Stimulated activated CD8-positive, alpha-beta memory T cell treated with anti-CD3 and anti-CD28 coated beads, Interleukin-4, amount 100 ng/mL, for 24 hours (primary cell): ENCODE data around the gene TFE3.

ENCODE experiments used
- DNase-seq: peaks from one replicate; pipeline ENCODE4 v3.0.0-alpha.2; 2020; ENCODE audit warnings: low read depth

TFE3 gene

DNA sequence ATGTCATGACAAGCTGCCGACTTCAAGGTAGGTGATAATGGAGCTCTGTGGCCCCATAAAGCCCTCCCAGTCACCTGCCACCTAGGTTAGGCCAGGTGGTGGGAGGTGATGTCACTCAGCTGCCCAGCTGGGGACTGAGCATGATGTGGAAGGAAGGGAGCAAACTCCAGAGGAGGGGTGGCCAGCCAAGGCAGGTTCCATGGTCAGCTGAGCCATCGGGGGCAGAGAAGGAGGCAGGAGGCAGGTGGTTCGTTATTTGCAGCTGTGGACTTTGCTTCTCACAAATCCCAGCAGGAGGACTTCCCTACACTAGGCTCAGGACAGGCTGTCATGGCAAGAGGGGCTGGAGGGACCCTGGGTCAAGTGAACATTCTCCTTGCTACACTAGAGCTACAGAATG, 17.8 kb upstream of the TFE3 start:
- no peak for DNase-seq

DNA sequence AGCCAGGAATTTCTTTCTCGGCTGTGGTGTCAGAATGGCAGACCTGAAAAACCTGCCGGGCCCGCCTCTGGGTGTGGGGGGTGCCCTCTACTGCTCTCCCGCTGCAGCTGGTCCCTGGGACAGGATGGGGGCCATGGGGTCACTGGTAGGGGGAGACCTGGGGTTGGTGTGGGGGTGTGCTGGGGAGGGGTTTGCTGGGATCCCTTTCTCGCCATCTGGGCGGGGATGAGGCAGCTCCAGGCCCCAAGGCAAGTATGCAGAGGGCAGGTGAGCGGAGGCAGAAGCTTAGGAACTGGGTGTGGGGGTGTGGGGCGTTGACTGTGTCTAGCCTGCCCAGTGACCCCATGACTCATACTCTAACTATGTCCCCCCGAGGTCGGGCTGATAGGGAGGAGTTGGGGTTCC, 16.5 kb upstream of the TFE3 start:
- no peak for DNase-seq

DNA sequence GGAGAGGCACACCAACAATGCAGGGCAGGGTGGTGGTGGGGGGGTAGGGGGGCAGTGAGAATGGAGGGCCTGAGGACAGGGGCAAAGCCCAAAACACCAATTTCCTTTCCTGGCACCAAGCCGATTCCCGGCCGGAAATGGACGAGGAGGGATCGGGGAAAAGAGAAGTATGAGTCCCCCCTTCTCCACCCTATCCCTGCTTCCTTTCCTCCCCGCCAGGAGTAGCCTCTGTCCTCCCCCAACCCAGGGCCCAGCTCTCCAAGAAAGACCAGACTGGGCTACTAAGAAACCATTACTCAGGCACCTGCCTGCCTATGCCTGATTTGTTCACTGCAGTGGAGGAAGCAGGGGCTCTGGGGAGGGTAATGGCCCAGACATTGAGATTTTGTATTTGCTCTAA, 16.0 kb upstream of the TFE3 start:
- DNase-seq, result no peak

DNA sequence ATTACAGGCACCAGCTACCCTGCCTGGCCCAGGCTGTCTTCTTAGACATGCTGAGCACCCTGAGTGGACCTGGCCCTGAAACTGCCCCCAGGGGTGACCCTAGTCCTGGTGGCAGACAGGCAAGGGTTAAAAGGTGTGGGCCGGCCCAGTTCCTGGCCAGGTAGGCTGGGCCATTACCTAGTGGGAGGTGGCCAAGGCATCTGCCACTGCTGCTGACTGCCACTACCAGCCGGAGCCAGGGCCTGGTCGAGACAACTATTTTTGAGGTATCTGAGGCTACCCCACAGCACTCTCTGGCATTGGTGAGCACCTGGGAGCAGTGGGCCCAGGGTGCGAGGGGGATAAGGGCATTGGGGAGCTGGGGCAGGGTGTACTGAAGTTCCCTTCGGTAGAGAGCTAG, 15.6 kb upstream of the TFE3 start, which contains the start of gene CCDC120:
CCDC120 (plus strand) TSS at position 206 of the 400 bp plus-strand sequence. CDS start 3,043 bp downstream, outside the sequence.
- DNase-seq, result no peak

DNA sequence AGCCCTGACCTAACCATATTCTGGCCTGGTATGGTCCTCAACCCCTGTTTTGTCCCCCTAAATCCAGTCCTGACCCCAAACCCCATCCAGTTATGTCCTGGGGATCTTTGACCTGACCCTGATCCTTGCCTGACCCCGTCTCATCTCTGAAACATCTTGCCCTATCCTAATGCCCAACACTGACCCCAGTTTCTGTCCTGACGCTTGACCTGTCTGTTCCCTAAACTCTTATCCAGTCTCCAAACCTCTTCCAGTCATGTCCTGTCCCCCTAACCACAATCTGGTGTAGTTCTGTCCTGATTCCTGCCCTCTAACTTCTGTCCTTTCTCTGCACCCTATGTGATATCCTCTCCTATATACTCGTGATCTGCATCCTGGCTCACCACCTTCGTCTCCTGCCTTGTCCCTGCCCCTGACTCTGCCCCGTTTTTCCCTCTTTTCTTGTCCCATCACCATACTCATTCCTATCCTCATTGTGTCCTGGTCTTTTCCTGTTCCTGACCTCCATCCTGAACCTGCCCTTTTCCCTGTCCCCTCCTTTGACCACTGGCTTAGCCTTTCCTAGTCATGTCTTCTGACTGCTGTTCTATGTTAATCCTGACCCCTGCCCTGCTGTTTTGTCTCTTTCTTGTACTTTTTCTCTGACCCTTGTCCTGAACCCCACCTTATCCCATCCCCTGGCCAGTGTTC, 11.1 kb upstream of the TFE3 start:
- no peak for DNase-seq

DNA sequence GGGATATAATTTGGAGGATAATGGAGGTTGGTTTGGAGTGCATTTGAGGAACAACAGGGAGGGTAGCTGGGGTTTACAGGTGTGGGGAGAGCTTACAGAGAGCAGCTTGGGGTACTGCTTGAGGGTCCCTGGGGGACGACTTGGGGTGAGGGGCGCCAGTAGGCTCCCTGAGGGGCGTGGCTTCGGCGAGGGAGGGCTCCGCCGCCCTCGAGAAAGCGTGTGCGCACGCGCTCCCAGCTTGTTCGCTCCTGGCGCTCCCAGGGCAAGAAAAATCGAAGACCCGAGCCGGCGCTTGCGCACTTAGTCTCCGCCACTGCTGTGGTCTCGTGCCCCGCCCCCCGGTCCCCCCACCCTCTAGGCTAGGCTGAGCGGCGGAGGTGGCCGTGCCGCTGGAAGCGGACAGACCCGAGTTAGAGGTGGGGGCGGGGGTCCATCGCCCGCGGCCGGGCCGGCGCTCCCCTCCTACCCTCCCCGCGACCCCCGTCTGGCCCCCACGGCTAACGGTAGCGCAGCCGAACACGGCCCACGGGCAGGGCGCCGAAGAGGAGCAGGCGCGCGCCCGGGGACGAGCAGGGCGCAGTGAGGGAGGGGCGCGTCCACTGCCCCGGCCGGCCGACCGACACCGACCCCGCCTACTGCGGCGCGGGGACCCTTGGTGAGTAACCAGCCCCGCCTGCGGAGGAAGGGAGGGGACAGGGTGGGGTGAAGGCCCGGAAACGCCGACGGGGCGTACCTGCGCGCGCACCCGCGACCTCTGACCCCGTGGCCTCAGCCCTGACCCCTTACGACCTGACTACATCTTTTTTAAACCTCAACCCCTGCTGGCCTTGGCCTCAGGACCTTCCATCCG, 10.3 kb upstream of the TFE3 start:
- peak; percentile 43 for DNase-seq

DNA sequence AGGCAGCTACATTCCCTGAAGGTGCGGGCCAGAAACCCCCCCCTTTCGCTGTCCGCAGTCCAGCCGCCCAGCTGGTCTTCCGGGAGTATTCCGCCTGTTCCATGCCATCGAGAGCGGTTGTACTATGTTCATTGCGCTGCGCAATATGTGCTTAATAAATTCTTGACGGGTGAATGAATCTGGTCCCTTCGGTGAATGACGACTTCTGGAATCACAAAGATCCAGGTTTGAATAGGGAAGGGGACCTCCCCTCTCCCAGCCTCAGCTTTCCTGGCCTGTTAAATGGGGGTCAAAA, 777 bp upstream of the TFE3 start:
- DNase-seq, result no peak

DNA sequence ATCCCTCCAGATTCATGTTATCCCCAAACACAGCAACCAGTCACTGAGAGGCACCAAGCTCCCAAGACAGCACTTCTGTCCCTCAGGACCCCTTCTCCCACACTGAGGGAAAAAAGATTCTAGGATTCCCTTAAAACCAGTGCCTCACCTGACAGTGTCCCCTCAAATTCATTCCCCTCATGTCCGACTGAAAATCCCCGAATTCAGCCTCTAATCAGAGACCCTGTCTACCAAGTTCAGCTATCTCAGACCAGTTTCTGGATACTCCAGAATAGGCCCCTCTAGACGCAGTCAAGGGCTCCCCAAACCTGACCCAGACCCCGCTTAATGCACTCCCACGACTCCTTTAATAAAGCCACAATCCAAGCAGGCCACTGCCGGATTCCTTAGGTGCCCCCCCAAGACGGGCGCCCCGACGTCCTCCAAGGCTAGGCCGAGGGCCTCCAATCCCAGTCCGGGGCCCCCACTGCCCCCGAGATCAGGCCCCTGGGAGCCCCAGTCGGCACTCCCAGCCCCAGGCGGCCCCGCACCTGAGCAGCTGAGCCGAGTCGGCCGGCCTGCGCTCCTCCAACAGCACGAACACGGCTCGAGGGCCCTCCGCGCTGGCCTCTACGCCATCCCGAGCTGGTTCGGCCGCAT, 457 bp downstream of the TFE3 start:
- no peak for DNase-seq

DNA sequence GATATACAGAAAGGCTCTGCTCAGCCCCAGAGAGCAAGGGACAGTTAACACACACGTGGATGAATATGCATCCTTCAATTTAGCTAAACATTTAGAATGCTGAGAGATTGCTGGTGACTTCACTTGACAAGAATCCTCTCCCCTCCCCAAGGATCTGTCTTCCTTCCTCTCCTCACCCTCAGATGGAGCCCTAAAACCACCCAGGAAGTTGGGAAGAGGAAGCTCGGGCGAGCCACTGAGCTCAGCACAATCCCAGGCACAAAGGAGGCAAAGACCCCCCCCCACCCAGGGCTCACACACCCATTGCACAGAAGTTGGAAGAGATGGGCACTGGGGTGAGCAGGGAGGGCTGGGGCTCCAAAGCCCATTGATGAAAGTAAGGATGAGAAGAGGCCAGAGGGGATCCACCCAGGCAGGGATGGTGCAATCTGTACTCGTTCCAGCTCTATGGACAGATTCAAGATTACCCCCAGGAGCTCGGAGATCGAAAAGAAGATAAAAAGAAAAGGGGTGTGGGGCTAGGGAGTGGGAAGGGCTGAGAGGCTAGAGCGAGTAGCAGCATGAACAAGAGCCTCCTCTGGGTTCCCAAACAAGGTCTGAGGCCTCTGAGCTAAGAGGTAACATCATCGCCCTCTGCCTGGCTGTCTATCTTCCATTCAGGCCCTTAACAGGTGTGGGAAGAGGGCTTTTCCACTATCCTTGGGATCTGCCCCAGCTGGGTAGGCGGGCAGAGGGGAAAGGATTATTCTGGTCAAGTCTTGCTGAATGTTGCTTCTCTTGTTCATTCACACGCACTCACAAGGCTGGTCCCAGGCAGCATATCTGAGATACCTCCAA, 1.2 kb downstream of the TFE3 start:
- no peak for DNase-seq

DNA sequence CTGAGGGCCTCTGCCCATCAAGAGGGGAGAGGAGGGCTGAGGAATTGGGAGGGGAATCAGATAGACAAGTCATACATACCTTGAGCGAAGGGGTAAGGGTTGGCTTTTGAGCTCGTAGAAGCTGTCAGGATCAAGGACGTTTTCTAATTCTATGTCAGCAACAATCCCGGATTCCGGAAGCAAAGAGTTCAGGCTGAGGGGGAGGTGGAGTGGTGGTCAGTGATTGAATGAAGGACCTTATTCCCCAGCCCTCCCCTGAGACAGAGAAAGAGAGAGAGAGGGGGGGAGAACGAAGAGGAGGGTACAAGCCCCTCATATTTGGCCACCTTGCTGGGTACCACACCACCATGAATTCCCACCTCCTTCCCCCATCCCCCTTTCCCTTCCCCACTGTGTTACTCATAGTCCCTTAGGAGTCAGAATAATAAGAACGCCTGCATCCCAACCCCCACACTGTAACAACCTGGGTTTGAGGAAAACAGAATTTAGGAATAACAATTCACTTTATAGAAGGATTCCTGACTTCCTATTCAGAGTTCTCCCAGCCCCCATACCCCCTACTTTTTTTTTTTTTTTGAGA, 2.7 kb downstream of the TFE3 start:
- DNase-seq, result no peak

DNA sequence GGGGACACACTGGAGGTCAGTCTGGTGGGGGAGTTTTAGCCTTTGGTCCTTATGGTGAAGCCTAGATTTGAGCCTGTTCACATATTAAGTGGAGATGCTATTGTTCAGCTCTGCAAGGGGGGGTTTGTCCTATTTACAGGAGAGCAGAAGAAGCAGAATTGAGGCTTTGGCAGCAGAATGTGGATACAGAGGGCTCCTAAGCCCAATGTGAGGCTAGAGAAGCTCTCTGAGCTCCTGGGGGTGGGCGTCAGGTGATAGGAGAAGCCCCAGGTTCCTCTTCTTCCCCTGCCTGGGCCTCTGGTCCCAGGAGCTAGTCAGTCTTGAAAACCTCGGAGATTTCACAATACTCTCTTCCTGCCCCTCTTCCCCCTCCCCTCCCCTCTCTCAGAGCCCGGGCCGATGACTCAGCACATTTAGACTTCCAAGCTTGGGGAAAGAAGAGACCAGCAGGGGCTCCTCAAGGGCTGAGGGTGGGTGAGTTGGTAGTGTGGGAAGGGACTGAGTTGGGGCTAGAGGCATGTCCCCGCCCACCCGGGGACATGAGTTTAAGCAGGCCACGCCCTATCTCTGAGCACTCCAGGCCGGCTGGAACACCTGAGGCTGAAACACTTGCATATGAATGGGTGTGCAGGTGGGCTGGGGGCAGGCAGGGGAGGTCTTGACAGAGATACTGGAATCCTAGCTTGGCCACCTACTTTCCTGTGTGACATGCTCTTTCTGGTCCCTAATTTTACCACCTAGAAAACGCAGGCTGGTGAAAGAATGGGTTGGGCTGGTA, 3.4 kb downstream of the TFE3 start:
- DNase-seq, result peak; percentile 18

DNA sequence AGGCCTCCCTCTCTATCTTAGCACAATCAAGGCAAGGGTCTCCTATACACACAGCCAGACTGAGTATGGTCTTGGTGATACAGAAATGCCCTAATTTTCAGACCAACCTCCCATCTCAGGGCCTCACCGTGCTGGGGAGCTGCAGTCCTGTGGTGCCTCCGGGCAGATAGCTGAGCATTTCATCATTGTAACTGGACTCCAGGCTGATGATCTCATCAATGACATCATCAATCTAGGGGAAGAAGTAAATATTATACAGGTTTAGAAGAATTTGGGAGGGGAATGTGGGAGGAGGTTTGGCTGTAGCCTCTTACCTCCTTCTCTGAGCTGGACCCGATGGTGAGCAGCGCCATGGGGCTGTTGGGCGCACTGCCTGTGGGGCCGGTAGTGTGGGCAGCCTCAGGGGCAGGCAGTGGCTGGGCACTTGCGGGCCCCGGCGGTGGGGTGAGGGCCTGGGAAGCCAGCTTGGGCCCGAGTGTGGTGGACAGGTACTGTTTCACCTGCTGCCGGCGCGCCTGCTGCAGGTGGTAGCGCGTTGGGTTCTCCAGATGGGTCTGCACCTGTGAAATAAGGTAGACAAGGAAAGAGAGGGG, 5.2 kb downstream of the TFE3 start:
- no peak for DNase-seq

DNA sequence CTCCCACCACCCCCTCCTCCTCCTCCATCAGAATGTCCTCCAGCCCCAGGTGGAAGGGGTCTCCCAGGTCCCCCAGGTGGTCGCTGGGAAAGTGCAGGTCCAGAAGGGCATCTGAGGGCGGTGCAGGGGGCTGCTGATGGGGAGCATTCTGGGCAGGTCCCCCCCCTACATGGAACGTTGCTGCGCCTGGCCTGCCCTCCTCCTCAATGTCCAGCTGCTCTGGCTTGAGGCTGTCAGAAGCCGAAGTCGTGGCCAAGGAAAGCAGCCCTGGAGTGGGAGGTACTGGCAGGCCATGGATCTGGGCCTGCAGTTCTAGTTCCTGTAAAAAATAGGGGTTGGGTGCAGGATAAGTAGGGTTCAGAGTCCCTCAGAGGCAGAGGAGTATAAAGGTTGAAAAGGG, 12.9 kb downstream of the TFE3 start:
- DNase-seq, result no peak

DNA sequence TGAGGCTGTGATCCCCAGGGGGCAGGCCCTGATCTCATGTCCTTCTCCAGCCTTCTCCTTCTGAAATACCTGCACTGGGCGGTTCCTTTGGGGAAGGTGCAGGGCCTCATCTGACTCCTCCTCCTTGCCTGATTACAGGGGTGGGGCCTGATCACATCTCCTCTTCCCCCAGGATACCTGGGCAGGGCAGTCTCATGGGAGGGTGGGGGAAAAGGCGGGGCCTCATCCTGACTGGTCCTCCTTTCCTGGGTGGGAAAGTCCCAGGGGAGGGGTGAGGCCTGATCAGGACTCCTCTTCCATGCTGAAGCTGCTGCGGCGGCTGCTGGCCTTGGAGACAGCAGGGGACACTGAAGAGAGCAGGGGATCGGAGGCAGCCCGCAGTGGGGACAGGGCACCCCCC, 13.3 kb downstream of the TFE3 start:
- DNase-seq, result no peak

DNA sequence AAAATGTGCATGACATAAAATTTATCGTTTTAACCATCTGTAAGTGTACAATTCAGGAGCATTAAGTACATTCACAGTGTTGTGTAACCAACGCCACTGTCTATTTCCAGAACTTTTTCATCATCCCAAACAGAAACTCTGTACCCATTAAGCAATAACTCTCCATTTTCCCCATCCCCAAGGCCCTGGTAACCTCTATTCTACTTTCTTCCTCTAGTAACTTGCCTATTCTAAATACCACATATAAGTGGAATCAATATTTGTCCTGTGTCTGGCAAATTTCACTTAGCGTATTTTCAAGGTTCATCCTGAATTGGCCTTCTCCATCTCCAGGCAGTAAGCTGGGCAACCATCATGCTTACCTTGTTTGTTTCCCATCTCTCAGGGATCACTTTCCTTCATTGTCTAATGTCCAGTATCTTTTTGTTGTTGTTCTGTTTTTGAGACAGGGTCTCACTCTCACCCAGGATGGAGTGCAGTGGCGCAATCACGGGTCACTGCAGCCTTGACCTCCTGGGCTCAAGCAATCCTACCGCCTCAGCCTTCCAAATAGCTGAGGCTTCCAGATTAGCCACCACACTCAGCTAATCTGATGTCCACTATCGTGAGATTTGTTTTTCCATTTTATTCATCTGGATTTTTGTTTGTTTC, 23.4 kb downstream of the TFE3 start:
- DNase-seq, result no peak

DNA sequence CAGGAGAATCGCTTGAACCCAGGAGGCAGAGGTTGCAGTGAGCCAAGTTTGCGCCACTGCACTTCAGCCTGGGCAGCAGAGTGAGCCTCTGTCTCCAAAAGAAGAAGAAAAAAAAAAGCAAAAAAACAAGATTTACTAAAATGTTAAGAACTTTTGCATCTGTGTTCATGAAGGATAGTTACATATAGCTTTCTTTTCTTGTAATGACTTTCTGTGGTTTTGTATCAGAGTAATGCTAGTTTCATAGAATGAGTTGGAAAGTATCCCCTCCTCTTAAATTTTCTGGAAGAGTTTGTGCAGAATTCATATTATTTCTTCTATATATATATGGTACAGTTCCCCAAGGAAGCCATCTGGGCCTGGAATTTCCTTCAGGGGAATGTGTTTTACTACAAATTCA, 24.1 kb downstream of the TFE3 start:
- DNase-seq, result no peak

DNA sequence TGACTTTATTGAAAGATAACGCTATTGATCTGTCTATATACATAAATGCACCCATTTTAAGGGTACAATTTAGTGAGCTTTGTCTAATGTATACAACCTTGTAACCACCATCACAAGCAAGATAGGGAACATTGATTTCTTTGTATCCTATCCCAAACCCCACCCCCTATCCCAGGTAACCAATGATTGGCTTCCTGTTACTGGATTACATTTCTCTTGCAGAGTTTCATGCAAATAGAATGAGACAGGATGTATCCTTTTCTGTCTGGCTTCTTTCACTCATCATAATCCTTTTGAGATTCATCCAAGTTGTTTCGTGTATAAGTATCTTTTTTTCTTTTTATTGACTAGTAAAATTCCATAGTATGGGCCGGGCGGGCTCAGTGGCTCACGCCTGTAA, 39.5 kb downstream of the TFE3 start:
- DNase-seq, result no peak

DNA sequence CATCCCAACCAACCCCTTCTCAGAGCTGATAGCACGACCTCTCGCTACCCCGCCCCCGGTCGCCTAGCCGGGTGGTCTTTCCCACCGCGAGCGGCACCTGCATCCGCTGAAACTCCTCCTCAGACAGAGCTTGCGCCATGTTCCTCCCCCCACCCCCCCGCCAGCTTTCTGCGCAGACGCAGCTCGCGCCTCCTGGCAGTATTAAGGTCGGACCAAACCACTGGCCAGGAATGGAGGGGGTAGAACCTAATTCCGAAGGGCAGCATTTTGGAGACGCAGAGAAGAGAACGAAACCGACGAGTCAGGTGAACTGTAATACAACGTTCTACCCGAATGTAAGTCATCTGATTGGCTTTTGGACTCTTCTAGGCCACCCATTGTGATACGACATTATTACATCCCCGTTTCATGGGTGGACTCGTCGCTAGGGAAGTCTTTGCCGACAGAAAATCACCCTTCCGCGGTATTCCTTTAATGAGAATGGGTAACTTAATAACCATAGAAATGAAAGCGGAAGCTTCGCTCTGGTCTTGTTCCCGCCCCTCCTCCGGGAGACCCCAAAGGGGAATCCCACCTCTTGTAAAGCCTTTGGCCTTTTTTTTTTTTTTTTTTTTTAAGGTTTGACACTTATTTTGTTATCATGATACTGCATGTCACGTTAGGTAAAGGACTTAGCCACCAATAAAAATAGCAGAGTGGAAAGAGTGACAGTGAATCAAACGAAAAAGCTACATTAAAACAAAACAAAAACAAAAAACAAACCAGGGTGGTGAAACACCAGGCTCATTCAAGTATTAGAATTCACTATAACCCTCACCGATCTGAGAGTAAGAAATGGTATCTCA, 40.8 kb downstream of the TFE3 start, which contains the start of gene GRIPAP1:
GRIPAP1 (minus strand) TSS at position 174 of the 845 bp plus-strand sequence; CDS start at position 139, 35 bp downstream.
- peak; percentile 53 for DNase-seq

DNA sequence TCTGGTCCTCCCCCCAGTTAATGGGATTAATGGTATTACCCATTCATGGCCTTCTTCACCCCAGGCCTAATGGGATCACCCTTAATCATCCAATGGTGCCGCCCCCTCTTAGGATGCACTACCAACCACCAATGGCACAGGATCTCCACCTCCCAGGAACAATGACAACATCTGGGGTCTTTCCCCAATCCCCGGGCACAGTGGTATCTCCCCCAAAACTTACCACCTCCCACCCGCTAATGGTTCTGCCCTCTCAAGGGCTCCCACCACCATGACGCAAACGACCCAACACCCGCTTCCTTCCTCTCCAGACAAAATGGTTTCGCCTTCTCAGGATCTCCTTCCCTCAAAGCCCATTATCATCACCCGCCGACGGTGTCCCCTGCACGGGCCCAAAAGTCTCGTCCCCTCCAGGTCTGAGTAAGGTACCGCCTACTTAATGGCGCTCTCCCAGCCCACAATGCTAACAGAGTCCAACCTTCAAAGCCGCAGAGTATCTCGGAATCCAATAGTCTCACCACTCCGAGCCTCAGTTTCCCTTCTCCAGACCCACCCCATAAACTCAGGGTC, 41.6 kb downstream of the TFE3 start:
- peak; percentile 23 for DNase-seq
